GM12865 (cell line): ENCODE data around the gene HIPK2.

Experiments
- DNase-seq: peaks from one replicate; pipeline ENCODE4 v3.0.0; 2010; ENCODE audit warnings: low read depth
- H3K4me3 ChIP-seq: 2 replicates; pipeline ENCODE4 v1.5.1; 2011; ENCODE audit warnings: mild to moderate bottlenecking, low read depth, low read length, control low read depth
- CTCF ChIP-seq: IDR thresholded peaks from 2 replicates; pipeline ENCODE4 v1.5.1; 2011; ENCODE audit warnings: low read length, control low read depth, low read depth, inconsistent platforms; ENCODE audit not compliant: insufficient read depth; ENCODE audit errors: missing control alignments

Gene HIPK2

GRCh38 chr7:139568813-139569490, 208.8 kb downstream of the HIPK2 start:
- H3K4me3 ChIP-seq: no peak overlapping the region
- TF ChIP-seq CTCF: no peak
- DNase-seq: no peak

- no peak for DNase-seq
- no peak for TF ChIP-seq CTCF
- no peak overlapping the region for H3K4me3 ChIP-seq
Observed at GRCh38 chr7:139568346-139568675, 209.5 kb downstream of the HIPK2 start.

GRCh38 chr7:139567647-139568345, 210.0 kb downstream of the HIPK2 start:
- DNase-seq: no peak
- no peak overlapping the region for H3K4me3 ChIP-seq
- TF ChIP-seq CTCF: no peak

- TF ChIP-seq CTCF: no peak
- no peak for DNase-seq
- H3K4me3 ChIP-seq: no peak overlapping the region
Observed at GRCh38 chr7:139566736-139567646, 210.8 kb downstream of the HIPK2 start.

GRCh38 chr7:139566075-139566474, 211.7 kb downstream of the HIPK2 start:
- no peak for DNase-seq
- no peak overlapping the region for H3K4me3 ChIP-seq
- TF ChIP-seq CTCF: no peak

- DNase-seq: no peak
- TF ChIP-seq CTCF: no peak
- H3K4me3 ChIP-seq: no peak overlapping the region
Observed at GRCh38 chr7:139563856-139564255, 213.9 kb downstream of the HIPK2 start.
